Aorta (tissue), 5 donors: Measurements from ENCODE around the gene BRCA2. TPM values are rescaled to one million over a fixed set of nuclear protein-coding genes. Genes with fewer than 3 reads are reported as not detected.

Experiments
- ATAC-seq: fragments of 200-7000 bp; cut with Tn5 transposase; one replicate; pipeline ENCODE4 v1.9.1; 2022; ENCODE audit warnings: moderate library complexity; ENCODE audit not compliant: low FRiP score
- DNase-seq, 2 donors: peaks; one replicate each; pipeline ENCODE4 v3.0.0-alpha.2; 2020
- H3K27ac ChIP-seq, 2 donors: one replicate each; pipeline ENCODE4 v1.5.1; 2013; ENCODE audit warnings: low read length in 2 of 2, mild to moderate bottlenecking in 2 of 2, moderate library complexity in 2 of 2, control low read depth in 1 of 2, inconsistent platforms in 1 of 2, low read depth in 1 of 2
- H3K27me3 ChIP-seq, 2 donors: one replicate each; pipeline ENCODE4 v1.6.1; 2013; ENCODE audit warnings: control low read depth in 1 of 2, low read length in 1 of 2, mild to moderate bottlenecking in 1 of 2, moderate library complexity in 1 of 2; ENCODE audit not compliant: insufficient read depth in 2 of 2, control insufficient read depth in 1 of 2
- H3K36me3 ChIP-seq, 2 donors: one replicate each; pipeline ENCODE4 v1.6.1; 2013; ENCODE audit warnings: control low read depth in 1 of 2, low read length in 1 of 2, mild to moderate bottlenecking in 1 of 2; ENCODE audit not compliant: insufficient read depth in 2 of 2, control insufficient read depth in 1 of 2
- H3K4me1 ChIP-seq, 2 donors: one replicate each; pipeline ENCODE4 v1.6.1; 2013; ENCODE audit warnings: low read length in 2 of 2, control low read depth in 1 of 2, mild to moderate bottlenecking in 1 of 2, moderate library complexity in 1 of 2; ENCODE audit not compliant: insufficient read depth in 2 of 2, control insufficient read depth in 1 of 2
- H3K4me3 ChIP-seq, 2 donors: one replicate each; pipeline ENCODE4 v1.5.1; 2013; ENCODE audit warnings: low read length in 2 of 2, control low read depth in 1 of 2, mild to moderate bottlenecking in 1 of 2
- H3K9me3 ChIP-seq: one replicate; pipeline ENCODE4 v1.6.1; 2013; ENCODE audit warnings: mild to moderate bottlenecking, low read length; ENCODE audit not compliant: control insufficient read depth
- WGBS, 2 donors: extraction: QIAGEN DNeasy Blood & Tissue Kit; methylation state at CpG; one replicate each; pipeline ENCODE4 v1.1.7; 2013; 5-methylcytosine and 5-hydroxymethylcytosine counted together
- intact Hi-C, 2 donors: fragments of 100-400 bp; cut with DNase I; formaldehyde crosslinking; loops; one replicate each; pipeline versions ENCODE4 v1.14.2 to v1.15.0; 2022
- polyA plus RNA-seq, 2 donors: library from polyadenylated mRNA; stranded (reverse); fragments of 200-250 nt; gene quantifications; one replicate each; pipeline ENCODE4 v1.2.3, GENCODE V29; 2013
- total RNA-seq, 2 donors: library from RNA; stranded (reverse); fragmentation: NEBNext Ultra II Directional; extraction: Animal tissue kit (Norgen Biotek cat#: 25700); gene quantifications; one replicate each; pipeline ENCODE4 v1.2.1, GENCODE V29; 2021
- donor health status: healthy with polysubstance abuse.
- donor health status: Bipolar disorder and iron deficiency.
- donor health status: DM: no; HTN: no; CAD: no.
- donor health status: DM: no; HTN: no; CAD: no.
- donor health status: DM: yes; HTN: yes; CAD: no.

BRCA2 gene
- total and polyA plus RNA-seq, 4 donors = 0.26 to 4.3 (median 1.8) TPM

DNA sequence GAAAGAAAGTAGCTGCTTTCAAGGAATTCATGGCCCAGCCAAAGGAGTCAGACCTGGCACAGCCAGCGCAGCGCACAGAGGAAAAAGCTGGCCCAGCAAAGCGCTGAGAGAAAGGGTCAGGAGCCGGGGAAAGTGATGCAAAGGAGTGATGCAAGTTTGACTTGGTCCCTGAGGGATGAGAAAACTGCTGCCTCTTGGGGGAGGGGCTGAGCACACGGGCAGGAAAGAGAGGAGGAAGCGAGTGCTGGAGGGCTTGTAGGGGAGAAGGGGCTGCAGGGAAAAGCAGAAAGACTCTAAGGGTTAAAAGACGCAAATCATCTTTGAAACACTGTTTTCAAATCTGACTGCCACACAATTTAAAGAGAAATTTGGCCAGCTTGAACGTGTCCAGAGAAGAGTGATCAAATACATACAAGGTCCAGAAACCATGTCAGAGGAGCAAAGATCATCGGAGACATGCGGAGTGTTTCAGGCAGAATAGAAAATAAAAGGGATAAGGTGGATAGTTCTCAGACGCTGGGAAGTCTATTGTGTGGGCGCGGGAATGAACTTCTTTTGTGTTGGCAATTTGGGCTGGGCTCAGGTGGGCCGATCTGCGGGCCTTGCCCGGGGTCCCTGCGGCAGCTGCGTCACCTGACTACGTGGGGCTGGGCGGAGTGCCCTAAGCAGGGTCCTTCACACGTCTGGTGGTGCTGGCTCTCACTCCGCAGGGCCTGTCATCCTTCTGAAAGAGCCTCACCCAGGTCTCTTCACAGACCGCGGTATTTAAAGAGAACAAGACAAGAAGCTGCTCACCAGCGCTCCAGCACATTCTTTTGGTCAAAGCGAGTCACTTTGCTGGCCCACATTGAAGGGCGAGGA, 94.5 kb downstream of the BRCA2 start:
- H3K27ac ChIP-seq = no peak overlapping the region
- DNase-seq = peak; percentile 56 to 82
- ATAC-seq = peak; percentile 81
- H3K4me1 ChIP-seq = no peaks in the 10 kb centered on the region
- no peaks in the 10 kb centered on the region for H3K9me3 ChIP-seq
- H3K36me3 ChIP-seq = peaks cover 2% of the 10 kb centered on the region in 2 donors
- 60 to 63% methylated on average over 27 of the region's 27 CpGs for WGBS, 2 donors
- H3K27me3 ChIP-seq = no peaks in the 10 kb centered on the region
- H3K4me3 ChIP-seq = no peak overlapping the region
- intact Hi-C loops = no loop called here

DNA sequence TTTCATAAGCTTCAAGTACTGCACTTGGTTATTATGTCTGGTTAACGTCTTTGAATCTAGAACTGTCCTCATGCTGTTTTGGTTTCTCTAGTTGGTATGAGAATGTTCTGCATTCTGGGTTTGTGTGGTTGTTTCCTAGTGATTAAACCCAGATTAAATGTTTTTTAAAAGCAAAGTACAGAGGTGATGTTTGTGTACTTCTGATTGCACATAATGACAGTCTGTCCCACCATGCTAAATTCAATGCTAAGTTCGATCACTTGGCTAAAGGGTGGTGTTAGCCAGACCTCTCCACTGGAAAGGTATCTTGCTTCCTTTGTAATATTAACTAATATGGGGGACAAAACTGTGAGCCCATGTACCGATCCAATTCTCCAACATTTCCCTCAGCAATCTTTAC, 98.0 kb downstream of the BRCA2 start:
- intact Hi-C loops = no loop called here
- H3K27me3 ChIP-seq = no peaks in the 10 kb centered on the region
- H3K4me1 ChIP-seq = no peaks in the 10 kb centered on the region
- no peaks in the 10 kb centered on the region for H3K9me3 ChIP-seq
- no peak overlapping the region for H3K27ac ChIP-seq
- ATAC-seq = no peak
- 93 to 98% methylated on average over 3 of the region's 3 CpGs for WGBS, 2 donors
- H3K36me3 ChIP-seq = no peaks in the 10 kb centered on the region
- no peak overlapping the region for H3K4me3 ChIP-seq
- no peak for DNase-seq

DNA sequence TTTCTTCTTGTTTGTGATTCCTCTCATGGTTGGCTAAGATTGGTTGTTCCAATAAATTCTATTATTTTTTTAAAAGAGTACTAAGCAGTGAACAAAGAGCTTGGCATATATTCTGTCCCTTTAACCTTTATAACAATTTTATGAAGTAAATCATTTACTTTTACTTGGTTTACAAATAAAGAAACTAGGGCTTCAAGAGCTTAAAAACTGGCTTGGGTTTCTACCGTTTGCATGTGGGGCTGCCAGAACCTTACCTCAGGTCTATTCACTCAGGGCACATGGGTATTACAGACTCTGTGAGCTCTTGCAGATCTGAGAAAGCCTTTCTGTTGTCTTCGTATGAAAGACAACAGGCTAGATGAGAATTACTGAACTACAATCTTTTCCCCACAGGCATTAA, 99.3 kb downstream of the BRCA2 start:
- Histone ChIP-seq H3K36me3 (no peaks in the 10 kb centered on the region), H3K27ac (no peak overlapping the region), H3K4me3 (no peak overlapping the region), H3K4me1 (no peaks in the 10 kb centered on the region), H3K9me3 (no peaks in the 10 kb centered on the region), H3K27me3 (no peaks in the 10 kb centered on the region)
- intact Hi-C loops = no loop called here
- 74 to 84% methylated on average over 2 of the region's 2 CpGs for WGBS, 2 donors
- no peak for DNase-seq
- ATAC-seq = no peak

DNA sequence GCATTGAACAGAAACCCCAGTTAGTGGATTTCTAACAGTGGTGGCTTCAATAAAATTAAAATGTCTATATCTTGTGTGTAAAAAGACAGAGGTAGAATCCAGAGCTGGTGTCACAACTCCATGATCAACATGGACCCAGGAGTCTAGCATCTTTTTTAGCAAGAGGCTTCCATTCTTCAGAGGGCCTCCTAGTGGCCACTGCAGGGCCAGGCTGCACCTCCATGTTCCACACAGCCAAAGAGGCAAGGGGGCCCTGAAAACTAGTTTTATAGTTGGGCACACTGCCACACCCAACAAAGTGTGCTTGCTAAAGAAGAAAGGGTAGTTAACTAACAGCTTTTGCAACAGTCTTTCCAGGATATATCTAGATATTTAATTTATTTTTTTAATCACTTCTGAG, 99.7 kb downstream of the BRCA2 start:
- Histone ChIP-seq H3K36me3 (no peaks in the 10 kb centered on the region), H3K27me3 (no peaks in the 10 kb centered on the region), H3K4me3 (no peak overlapping the region), H3K4me1 (no peaks in the 10 kb centered on the region), H3K9me3 (no peaks in the 10 kb centered on the region), H3K27ac (no peak overlapping the region)
- no peak for ATAC-seq
- no peak for DNase-seq
- intact Hi-C loops = no loop called here

DNA sequence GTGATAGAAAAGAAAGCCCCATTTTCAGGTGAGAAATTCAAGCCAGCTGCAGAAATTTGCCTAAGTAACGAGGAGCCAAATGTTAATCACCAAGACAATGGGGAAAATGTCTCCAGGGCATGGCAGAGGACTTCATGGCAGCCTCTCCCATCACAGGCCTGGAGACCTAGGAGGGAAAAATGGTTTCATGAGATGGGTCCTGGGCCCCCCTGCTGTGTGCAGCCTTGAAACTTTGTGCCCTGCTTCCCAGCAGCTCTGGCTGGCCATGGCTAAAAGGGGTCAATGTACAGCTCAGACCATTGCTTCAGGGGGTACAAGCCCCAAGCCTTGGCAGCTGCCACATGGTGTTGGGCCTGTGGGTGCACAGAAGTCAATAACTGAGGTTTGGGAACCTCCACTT, 102.7 kb downstream of the BRCA2 start:
- no peaks in the 10 kb centered on the region for H3K4me1 ChIP-seq
- intact Hi-C loops = no loop called here
- DNase-seq (no peak), ATAC-seq (no peak)
- no peak overlapping the region for H3K27ac ChIP-seq
- no peaks in the 10 kb centered on the region for H3K9me3 ChIP-seq
- no peaks in the 10 kb centered on the region for H3K36me3 ChIP-seq
- H3K27me3 ChIP-seq = no peaks in the 10 kb centered on the region
- WGBS, 2 donors = 98 to 100% methylated on average over 1 of the region's 1 CpG
- H3K4me3 ChIP-seq = no peak overlapping the region

DNA sequence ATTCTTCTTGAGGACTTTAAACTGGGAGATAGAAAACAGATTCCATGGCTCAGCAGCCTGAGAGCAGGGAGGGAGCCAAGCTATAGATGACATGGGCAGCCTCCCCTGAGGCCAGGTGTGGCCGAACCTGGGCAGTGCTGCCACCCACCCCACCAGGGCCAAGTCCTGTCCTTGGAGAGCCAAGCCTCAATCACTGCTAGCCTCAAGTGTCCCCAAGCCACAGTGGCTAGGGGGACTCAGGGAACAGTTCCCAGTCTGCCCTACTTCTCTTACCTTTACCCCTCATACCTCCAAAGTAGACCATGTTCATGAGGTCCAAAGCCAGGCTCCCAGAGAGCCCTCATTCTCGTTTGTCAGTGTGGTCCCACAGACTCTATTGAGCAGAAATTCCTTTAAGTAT, 104.6 kb downstream of the BRCA2 start:
- H3K4me3 ChIP-seq = no peak overlapping the region
- intact Hi-C loops = no loop called here
- no peak overlapping the region for H3K27ac ChIP-seq
- WGBS, 2 donors = 87 to 92% methylated on average over 2 of the region's 2 CpGs
- H3K9me3 ChIP-seq = no peaks in the 10 kb centered on the region
- no peaks in the 10 kb centered on the region for H3K36me3 ChIP-seq
- no peaks in the 10 kb centered on the region for H3K4me1 ChIP-seq
- no peak for ATAC-seq
- DNase-seq = no peak
- H3K27me3 ChIP-seq = no peaks in the 10 kb centered on the region

DNA sequence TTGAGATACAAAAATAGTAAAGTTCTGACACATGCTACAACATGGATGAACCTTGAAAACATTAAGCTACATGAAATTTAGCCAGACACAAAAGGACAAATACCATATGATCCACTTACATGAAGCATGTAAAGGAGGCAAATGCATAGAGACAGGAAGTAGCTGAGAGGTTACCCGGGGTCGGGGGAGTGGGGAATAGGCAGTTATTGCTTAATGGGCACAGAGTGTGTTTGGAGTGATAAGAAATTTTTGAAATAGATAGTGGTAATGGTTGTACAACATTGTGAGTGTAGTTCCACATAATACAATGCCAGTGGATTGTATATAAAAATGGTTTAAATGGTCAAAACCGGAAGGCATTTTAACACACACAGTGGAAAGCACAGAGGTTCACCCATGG, 108.3 kb downstream of the BRCA2 start:
- ATAC-seq (no peak), DNase-seq (no peak)
- no peaks in the 10 kb centered on the region for H3K27me3 ChIP-seq
- intact Hi-C loops = no loop called here
- H3K4me1 ChIP-seq = no peaks in the 10 kb centered on the region
- H3K9me3 ChIP-seq = no peaks in the 10 kb centered on the region
- 88 to 92% methylated on average over 3 of the region's 3 CpGs for WGBS, 2 donors
- no peak overlapping the region for H3K4me3 ChIP-seq
- no peak overlapping the region for H3K27ac ChIP-seq
- no peaks in the 10 kb centered on the region for H3K36me3 ChIP-seq

DNA sequence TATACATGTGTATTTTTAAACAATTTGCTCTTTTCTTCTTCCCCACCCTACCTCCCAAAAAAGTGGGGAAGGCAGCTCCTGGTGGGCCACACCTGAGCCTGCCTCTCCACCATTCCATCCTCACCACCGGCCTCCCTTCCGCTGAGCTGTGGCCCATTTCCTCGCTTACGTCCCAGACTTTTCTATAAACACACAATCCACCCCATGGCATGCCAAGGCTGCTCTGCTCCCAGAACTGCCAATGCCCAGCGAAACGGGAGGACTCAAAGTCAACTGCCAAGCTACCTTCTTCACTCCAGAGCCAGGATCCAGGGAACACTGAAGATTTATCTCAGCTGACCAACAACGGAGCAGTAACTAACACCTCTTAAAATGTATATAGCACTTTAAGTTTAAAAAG, 109.8 kb downstream of the BRCA2 start:
- Histone ChIP-seq H3K4me3 (no peak overlapping the region), H3K27me3 (no peaks in the 10 kb centered on the region), H3K4me1 (no peaks in the 10 kb centered on the region), H3K9me3 (no peaks in the 10 kb centered on the region), H3K36me3 (no peaks in the 10 kb centered on the region), H3K27ac (no peak overlapping the region)
- DNase-seq = no peak
- no peak for ATAC-seq
- WGBS, 2 donors = 52 to 67% methylated on average over 7 of the region's 7 CpGs
- intact Hi-C loops = loop anchor here in 1 of 2 donors (5.0 kb wide), 1 partner anchor 103 kb away; no protein-coding TSS in a partner anchor
